HS-5 (cell line): ENCODE data around the gene ANKZF1.
"Not testable (repeated sequence)": the region's sequence is repeated elsewhere in the genome, so short reads cannot be mapped to it uniquely, and the experiment has no call there.

Experiments
- DNase-seq: peaks from one replicate; pipeline ENCODE4 v3.0.0-alpha.2; 2012; ENCODE audit warnings: low read depth

Gene ANKZF1, protein sequence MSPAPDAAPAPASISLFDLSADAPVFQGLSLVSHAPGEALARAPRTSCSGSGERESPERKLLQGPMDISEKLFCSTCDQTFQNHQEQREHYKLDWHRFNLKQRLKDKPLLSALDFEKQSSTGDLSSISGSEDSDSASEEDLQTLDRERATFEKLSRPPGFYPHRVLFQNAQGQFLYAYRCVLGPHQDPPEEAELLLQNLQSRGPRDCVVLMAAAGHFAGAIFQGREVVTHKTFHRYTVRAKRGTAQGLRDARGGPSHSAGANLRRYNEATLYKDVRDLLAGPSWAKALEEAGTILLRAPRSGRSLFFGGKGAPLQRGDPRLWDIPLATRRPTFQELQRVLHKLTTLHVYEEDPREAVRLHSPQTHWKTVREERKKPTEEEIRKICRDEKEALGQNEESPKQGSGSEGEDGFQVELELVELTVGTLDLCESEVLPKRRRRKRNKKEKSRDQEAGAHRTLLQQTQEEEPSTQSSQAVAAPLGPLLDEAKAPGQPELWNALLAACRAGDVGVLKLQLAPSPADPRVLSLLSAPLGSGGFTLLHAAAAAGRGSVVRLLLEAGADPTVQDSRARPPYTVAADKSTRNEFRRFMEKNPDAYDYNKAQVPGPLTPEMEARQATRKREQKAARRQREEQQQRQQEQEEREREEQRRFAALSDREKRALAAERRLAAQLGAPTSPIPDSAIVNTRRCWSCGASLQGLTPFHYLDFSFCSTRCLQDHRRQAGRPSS

GRCh38 chr2:219229305-219230058 lies at the start of gene ANKZF1, which contains the start of gene ATG9A:
Gene ANKZF1 (plus strand): TSS chr2:219229806. CDS start chr2:219230258, 452 bp downstream.
Gene ATG9A (minus strand): TSS chr2:219229636. CDS start chr2:219228024, 1,612 bp downstream.
- DNase-seq: peak; percentile 89

GRCh38 chr2:219180961-219181360 lies 48.6 kb upstream of the ANKZF1 start:
- DNase-seq: no peak

- DNase-seq: no peak
Observed at GRCh38 chr2:219181531-219181930, 48.1 kb upstream of the ANKZF1 start.

GRCh38 chr2:219182331-219183150 lies 47.1 kb upstream of the ANKZF1 start:
- DNase-seq: no peak

DNA sequence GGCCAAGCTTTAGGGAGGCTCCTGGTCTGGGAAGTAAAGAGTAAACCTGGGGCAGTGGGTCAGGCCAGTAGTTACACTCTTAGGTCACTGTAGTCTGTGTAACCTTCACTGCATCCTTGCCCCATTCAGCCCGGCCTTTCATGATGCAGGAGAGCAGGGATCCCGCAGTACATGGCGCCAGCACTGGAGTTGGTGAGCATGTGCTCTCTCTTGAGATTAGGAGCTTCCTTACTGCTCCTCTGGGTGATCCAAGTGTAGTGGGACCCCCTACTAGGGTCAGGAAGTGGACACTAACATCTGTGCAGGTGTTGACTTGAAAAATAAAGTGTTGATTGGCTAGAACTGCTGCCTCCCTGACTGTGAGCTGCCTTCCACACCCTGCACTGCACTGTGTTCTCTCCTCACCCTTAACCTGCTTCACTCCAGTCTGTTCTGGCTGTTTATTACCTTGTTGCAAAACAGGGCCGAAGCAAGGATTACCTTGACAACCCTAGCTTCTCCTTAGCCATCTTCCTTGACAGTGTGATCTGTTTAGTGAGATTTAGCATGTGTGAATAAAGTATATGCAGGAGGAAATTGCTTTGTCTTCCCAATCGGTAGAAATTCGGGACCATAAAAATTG lies 46.3 kb upstream of the ANKZF1 start:
- no peak for DNase-seq

DNA sequence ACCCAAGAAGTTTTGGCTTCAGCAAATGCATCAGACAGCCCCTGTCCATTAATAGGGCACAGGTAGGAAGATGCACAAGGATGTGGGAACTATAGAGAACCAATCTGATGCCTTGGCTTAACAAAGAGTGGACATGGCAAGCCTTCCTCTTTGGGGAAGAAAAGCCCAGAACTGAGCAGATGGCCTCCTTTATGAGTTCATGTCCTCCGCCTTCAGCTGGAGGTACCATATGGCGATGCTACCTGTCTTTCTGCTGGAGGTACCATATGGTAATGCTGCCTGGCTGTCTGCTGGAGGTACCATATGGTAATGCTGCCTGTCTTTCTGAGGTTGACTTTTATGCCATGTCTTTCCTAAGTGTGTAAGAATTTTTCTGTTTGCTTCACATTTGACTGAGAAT lies 45.5 kb upstream of the ANKZF1 start:
- no peak for DNase-seq

DNA sequence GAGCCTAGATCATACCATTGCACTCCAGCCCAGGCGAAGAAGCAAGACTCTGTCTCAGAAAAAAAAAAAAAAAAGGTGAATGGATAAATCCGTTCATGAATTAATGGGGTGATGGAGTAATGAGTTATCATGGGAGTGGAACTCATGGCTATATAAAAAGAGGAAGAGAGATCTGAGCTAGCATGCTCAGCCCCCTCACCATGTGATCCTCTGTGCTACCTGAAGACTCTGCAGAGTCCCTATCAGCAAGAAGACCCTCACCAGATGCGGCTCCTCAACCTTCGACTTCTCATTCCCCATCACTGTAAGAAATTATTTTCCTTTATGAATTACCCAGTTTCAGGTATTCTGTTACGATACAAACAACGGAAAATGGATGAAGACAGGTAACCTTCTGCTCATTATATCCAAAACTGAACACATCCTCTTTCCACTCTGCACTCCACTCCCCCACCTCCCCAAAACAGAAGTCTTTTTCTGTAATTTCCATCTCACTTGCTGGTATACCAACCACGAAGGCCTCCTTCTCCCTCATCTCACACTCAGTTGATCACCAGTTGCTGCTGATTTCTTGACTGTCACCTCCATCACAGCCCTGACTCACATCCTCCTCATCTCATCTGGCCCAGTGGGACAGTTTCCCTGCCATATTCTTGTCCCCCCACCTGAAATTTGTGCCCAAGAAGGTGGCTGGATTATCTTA lies 42.7 kb upstream of the ANKZF1 start:
- DNase-seq: no peak

- DNase-seq: no peak
Observed at GRCh38 chr2:219197388-219197787, 32.2 kb upstream of the ANKZF1 start.

GRCh38 chr2:219198974-219199373 lies 30.6 kb upstream of the ANKZF1 start:
- no peak for DNase-seq

DNA sequence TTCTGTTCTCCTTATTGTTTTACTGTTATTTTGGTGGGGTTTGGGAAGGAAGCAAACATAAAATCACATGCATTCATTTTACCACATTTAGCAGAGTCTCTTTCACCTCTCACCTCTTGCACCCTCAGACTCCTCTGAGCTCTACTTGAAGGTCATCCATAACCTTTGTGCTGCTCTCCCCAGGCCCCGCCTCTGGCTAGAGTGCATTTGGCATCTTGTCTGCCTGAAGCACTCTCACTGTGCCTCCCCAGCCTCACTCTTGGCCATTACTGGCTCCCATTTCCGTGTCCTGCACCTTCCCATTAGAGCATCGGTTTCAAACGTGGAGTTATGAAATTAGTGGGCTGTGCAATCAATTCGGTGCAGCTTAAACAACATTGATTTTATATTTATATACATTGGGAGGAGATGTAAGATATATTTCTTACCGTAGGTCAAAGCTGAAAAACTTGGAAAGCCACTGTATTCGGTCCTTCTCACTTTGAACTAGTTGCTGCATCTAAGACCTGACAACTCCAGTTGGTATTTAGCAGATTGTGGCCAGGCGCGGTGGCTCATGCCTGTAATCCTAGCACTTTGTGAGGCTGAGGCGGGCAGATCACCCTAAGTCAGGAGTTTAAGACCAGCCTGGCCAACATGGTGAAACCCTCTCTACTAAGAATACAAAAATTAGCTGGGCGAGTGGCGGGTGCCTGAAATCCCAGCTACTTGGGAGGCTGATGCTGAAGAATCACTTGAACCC lies 30.0 kb upstream of the ANKZF1 start:
- DNase-seq: no peak

DNA sequence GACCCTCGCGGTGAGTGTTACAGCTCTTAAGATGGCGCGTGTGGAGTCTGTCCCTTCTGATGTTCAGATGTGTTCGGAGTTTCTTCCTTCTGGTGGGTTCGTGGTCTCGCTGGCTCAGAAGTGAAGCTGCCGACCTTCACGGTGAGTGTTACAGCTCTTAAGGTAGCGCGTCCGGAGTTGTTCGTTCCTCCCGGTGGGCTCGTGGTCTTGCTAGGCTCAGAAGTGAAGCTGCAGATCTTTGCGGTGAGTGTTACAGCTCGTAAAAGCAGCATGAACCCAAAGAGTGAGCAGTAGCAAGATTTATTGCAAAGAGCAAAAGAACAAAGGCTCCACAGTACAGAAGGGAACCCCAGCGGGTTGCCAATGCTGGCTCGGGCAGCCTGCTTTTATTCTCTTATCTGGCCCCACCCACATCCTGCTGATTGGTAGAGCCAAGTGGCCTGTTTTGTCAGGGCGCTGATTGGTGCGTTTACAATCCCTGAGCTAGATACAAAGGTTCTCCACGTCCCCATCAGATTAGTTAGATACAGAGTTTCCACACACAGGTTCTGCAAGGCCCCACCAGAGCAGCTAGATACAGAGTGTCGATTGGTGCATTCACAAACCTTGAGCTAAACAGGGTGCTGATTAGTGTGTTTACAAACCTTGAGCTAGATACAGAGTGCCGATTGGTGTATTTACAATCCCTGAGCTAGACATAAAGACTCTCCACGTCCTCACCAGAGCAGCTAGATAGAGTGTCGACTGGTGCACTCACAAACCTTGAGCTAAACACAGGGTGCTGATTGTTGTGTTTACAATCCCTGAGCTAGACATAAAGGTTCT lies 28.9 kb upstream of the ANKZF1 start:
- DNase-seq: not testable (repeated sequence)

DNA sequence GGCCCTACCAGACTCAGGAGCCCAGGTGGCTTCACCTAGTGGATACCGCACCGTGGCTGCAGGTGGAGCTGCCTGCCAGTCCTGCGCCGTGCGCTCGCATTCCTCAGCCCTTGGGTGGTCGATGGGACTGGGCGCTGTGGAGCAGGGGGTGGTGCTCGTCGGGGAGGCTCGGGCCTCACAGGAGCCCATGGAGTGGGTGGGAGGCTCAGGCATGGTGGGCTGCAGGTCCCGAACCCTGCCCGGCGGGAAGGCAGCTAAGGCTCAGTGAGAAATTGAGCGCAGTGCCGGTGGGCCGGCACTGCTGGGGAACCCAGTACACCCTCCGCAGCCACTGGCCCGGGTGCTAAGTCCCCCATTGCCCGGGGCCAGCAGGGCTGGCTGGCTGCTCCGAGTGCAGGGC lies 28.3 kb upstream of the ANKZF1 start:
- DNase-seq: not testable (repeated sequence)

DNA sequence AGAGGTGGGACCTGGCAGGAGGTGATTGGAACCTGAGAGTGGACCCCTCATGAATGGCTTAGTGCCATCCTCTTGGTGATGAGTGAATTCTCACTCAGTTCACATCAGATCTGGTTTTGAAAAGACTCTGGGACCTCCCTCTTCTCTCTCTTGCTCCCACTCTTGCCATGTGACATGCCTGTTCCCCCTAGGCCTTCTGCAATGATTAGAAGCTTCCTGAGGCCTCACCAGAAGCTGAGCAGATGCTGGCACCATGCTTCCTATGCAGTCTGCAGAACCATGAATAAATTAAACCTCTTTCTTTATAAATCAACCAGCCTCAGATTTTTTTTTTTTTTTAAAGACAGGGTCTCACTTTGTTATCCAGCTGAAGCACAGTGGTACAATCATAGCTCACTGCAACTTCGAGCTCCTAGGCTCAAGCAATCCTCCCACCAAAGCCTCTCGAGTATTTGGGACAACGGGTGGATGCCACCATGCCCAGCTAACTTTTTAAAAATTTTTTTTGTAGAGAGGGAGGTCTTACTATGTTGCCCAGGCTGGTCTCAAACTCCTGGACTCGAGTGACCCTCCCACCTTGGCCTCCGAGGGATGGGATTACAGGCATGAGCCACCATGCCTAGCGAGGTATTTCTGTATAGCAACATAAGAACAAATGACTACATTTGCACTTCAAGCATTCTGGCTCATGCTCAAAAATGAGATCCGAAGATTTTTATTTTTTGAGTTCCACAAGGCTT lies 25.0 kb upstream of the ANKZF1 start:
- no peak for DNase-seq

- no peak for DNase-seq
Observed at GRCh38 chr2:219205165-219205538, 24.5 kb upstream of the ANKZF1 start.

DNA sequence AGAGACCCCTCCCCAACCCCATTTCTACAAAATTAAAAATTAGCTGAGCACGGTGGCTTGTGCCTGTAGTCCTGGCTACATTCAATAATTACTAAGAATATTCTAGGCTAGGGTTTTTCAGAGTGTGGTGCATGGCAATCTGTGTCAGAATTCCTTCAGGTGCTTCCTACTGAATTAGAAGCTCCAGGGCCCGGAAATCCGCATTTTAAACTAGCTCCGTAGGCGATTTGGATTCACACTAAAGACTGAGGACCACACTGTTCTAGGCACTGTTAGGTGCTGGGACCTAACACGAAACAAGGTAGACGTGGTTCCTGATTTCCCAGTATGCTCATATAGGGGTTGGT lies 23.7 kb upstream of the ANKZF1 start:
- no peak for DNase-seq

- DNase-seq: peak; percentile 79
Observed at GRCh38 chr2:219206328-219207133, 23.1 kb upstream of the ANKZF1 start, which contains the start of gene ZFAND2B. Gene ZFAND2B (plus strand): TSS chr2:219206782. CDS start chr2:219206988, 206 bp downstream.

GRCh38 chr2:219207134-219207883 lies 22.3 kb upstream of the ANKZF1 start:
- no peak for DNase-seq
